Endothelial cell of umbilical vein (primary cell): ENCODE results near the gene SEC14L1. TPM values are rescaled to one million over a fixed set of nuclear protein-coding genes. Genes with fewer than 3 reads are reported as not detected.

ENCODE experiments used
- BruUV-seq: library from RNA; stranded (reverse); fragments of 400-500 nt; replicated peaks from 2 replicates; lab custom pipeline; 2021; lab: Mats Ljungman, UMichigan
- CTCF ChIA-PET: fragments of 300-600, 350-600 bp; sonication (Branson Sonifier 250); formaldehyde crosslinking; loops from one replicate; lab custom pipeline; 2021; ENCODE audit warnings: antibody characterized with exemption, inconsistent platforms; lab: Charles Lee
- POLR2A ChIA-PET: fragments of 300-600, 350-600 bp; sonication (Branson Sonifier 250); formaldehyde crosslinking; loops from one replicate; lab custom pipeline; 2021; ENCODE audit warnings: antibody characterized with exemption, inconsistent platforms; lab: Charles Lee
- DNase-seq: peaks from one replicate; pipeline ENCODE4 v3.0.0-alpha.2; 2011; ENCODE audit warnings: low read depth, low spot score
- FAIRE-seq: peaks from 2 replicates; lab custom pipeline; 2011; peaks lifted over from hg19 to GRCh38; lab: Jason Lieb, UNC
- H2AFZ ChIP-seq: 2 replicates; pipeline ENCODE4 v1.6.0; 2012; ENCODE audit warnings: low read depth, low read length, control low read depth, inconsistent platforms
- H3K27ac ChIP-seq: 2 replicates; pipeline ENCODE4 v1.5.1; 2011; ENCODE audit warnings: low read depth, mild to moderate bottlenecking, control low read depth, low read length, moderate library complexity; ENCODE audit not compliant: insufficient read depth
- H3K27me3 ChIP-seq, 2 experiments: 2 replicates each; pipeline versions ENCODE4 v1.6.0 to v1.6.1; 2011; ENCODE audit warnings: low read length in 2 of 2, mixed read lengths in 1 of 2; ENCODE audit not compliant: control insufficient read depth in 2 of 2, insufficient read depth in 2 of 2
- H3K36me3 ChIP-seq, 2 experiments: 2 replicates in 1 of 2; 3 replicates in 1 of 2; pipeline ENCODE4 v1.5.1; 2011; ENCODE audit warnings: low read length in 2 of 2, mild to moderate bottlenecking in 1 of 2, moderate library complexity in 1 of 2; ENCODE audit not compliant: control insufficient read depth in 2 of 2, insufficient read depth in 2 of 2; ENCODE audit errors: extremely low read depth in 1 of 2
- H3K4me1 ChIP-seq: 3 replicates; pipeline ENCODE4 v1.5.1; 2011; ENCODE audit warnings: mild to moderate bottlenecking, low read length; ENCODE audit not compliant: control insufficient read depth, insufficient read depth; ENCODE audit errors: extremely low read depth
- H3K4me2 ChIP-seq: 2 replicates; pipeline ENCODE4 v1.6.1; 2011; ENCODE audit warnings: low read length, control low read depth, mixed read lengths; ENCODE audit not compliant: insufficient read depth
- H3K4me3 ChIP-seq, 3 experiments: fragments of 200-600 bp in 1 of 3; sonication (generic), shearing (Covaris generic) in 1 of 3; replicated peaks in 1 of 3; 2 replicates each; pipeline ENCODE4 v1.5.1; 2011 to 2016; ENCODE audit warnings: control low read depth in 3 of 3, low read length in 3 of 3, mild to moderate bottlenecking in 2 of 3, inconsistent platforms in 1 of 3, low read depth in 1 of 3, moderate library complexity in 1 of 3; ENCODE audit not compliant: insufficient read depth in 1 of 3
- H3K79me2 ChIP-seq: 2 replicates; pipeline ENCODE4 v1.6.0; 2012; ENCODE audit warnings: low read length, inconsistent platforms; ENCODE audit not compliant: control insufficient read depth, insufficient read depth
- H3K9ac ChIP-seq: replicated peaks from 2 replicates; pipeline ENCODE3; 2011; ENCODE audit warnings: low read length, control low read depth; ENCODE audit not compliant: insufficient read depth; ENCODE audit errors: extremely low read depth
- H3K9me1 ChIP-seq: replicated peaks from 3 replicates; pipeline ENCODE4 v1.6.0; 2011; ENCODE audit warnings: mild to moderate bottlenecking, low read length; ENCODE audit not compliant: control insufficient read depth, insufficient read depth; ENCODE audit errors: extremely low read depth
- H3K9me3 ChIP-seq: replicated peaks from 2 replicates; pipeline ENCODE4 v1.5.1; 2012; ENCODE audit warnings: low read length, inconsistent platforms; ENCODE audit not compliant: control insufficient read depth, insufficient read depth
- H4K20me1 ChIP-seq: replicated peaks from 2 replicates; pipeline ENCODE3; 2011; ENCODE audit warnings: mild to moderate bottlenecking, low read length; ENCODE audit not compliant: control insufficient read depth, insufficient read depth; ENCODE audit errors: extremely low read depth
- EZH2 ChIP-seq: IDR thresholded peaks from 2 replicates; pipeline ENCODE4 v1.6.1; 2012; ENCODE audit warnings: borderline replicate concordance, low read depth, mild to moderate bottlenecking, moderate library complexity, low read length, inconsistent platforms; ENCODE audit not compliant: severe bottlenecking
- FOS ChIP-seq: IDR thresholded peaks from 2 replicates; pipeline ENCODE4 v1.6.1; 2011; ENCODE audit warnings: mild to moderate bottlenecking, low read length, moderate library complexity, borderline replicate concordance; ENCODE audit not compliant: insufficient read depth
- GATA2 ChIP-seq: IDR thresholded peaks from 2 replicates; pipeline ENCODE4 v1.7.0; 2011; ENCODE audit warnings: low read depth, mild to moderate bottlenecking, moderate library complexity, mixed read lengths, low read length; ENCODE audit not compliant: insufficient read length, insufficient read depth
- JUN ChIP-seq: IDR thresholded peaks from 2 replicates; pipeline ENCODE4 v1.6.1; 2011; ENCODE audit warnings: borderline replicate concordance, low read depth; ENCODE audit not compliant: insufficient read length, insufficient read depth
- MYC ChIP-seq: IDR thresholded peaks from one replicate; pipeline ENCODE4 v1.6.1; 2011; ENCODE audit warnings: mild to moderate bottlenecking, low read depth, low read length
- POLR2A ChIP-seq: IDR thresholded peaks from 2 replicates; pipeline ENCODE4 v1.6.1; 2012; ENCODE audit warnings: low read depth, mild to moderate bottlenecking, control low read depth, low read length
- POLR2AphosphoS5 ChIP-seq: IDR thresholded peaks from 2 replicates; pipeline ENCODE4 v1.6.1; 2012; ENCODE audit warnings: low read depth, mild to moderate bottlenecking, control low read depth, low read length, moderate library complexity; ENCODE audit not compliant: insufficient read depth
- dilution Hi-C: fragments of 300-500 bp; cut with MboI; formaldehyde crosslinking; loops from one replicate; pipeline ENCODE4 v1.15.0; 2019; ENCODE audit warnings: low sequenced_read_pairs; ENCODE audit not compliant: extremely low pct_ligation_motif_present
- intact Hi-C: fragments of 100-400 bp; cut with micrococcal nuclease; formaldehyde crosslinking; loops from one replicate; pipeline ENCODE4 v1.10.0; 2022
- polyA plus RNA-seq, 4 experiments: library from polyadenylated mRNA; depleted of rRNA in 3 of 4; stranded (reverse) in 3 of 4; unstranded in 1 of 4; fragments of >200 nt; gene quantifications; 2 replicates each; pipeline versions ENCODE4 v1.2.1 to v1.2.3, GENCODE V29; 2011 to 2012; ENCODE audit warnings: missing spikeins in 1 of 4
- total RNA-seq: library from RNA; stranded (reverse); gene quantifications from 2 replicates; pipeline ENCODE4 v1.2.3, GENCODE V29; 2021
- TF ChIP-seq, protein P1 (sequence below), 2 donors: IDR thresholded peaks; 1 replicate in 1 of 2; 2 replicates in 1 of 2; pipeline ENCODE4 v1.5.1; 2011; ENCODE audit warnings: low read length in 2 of 2, mild to moderate bottlenecking in 2 of 2, moderate library complexity in 2 of 2, control low read depth in 1 of 2, inconsistent platforms in 1 of 2, low read depth in 1 of 2; ENCODE audit not compliant: insufficient read depth in 1 of 2; ENCODE audit errors: extremely low read depth in 1 of 2
- TF ChIP-seq, protein P2 (sequence below): IDR thresholded peaks from 2 replicates; pipeline ENCODE4 v1.6.1; 2011; ENCODE audit not compliant: insufficient read depth, insufficient read length

Gene SEC14L1
- total and polyA plus RNA-seq, 2 donors (not counting 3 experiments of a cell fraction or from before 2014, with no cell fraction given), result 215 to 631 TPM

DNA sequence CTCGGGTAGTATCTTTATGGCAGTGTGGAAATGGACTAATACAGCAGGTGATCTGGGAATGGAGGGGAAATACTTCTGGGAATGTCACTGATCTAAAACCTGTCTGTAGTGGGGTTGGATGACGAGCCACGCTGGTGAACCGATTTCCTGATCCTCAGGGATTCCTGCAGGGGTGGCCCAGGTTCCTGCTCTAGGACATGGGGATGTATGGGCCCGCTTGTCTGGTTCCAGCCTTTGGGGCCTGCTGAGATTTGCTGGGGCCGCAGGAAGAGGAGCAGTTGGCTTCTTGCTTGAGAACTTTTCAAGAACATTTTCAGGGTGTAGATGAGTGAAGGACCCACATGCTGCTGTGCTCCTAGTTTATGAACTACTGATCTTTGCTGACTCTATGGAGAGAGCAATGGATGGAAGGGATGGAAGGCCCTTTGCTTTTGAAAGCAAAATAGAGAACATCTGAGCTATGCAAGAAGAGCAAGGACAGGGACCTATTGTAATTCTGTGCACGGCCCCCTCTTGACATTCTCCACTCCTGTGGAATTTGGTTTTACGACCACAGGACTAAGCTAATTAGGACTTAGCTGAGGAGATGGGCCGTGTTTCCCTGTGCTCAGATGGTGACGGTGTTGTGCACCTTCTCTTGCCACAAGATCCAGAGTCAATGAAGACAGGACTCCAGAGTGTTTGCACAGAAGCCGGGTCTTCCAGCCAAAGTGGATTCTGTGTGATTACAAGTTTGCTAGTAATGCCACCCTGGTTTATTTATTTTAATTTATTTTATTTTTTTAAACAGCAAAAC is 90.5 kb downstream of the SEC14L1 start:
- no peaks in the 10 kb centered on the region for H4K20me1 ChIP-seq
- H3K4me2 ChIP-seq, result no peak overlapping the region
- H2AFZ ChIP-seq, result no peak overlapping the region
- peaks cover 25% of the 10 kb centered on the region for H3K4me1 ChIP-seq
- DNase-seq, result no peak
- BruUV-seq, result no TSS peak
- dilution Hi-C loops, result no loop called here
- no peaks in the 10 kb centered on the region for H3K9me3 ChIP-seq
- CTCF ChIA-PET, result interaction anchor here (0.5 kb wide), 1 partner anchor 146 kb away, joined by 3 read pairs; no protein-coding TSS in a partner anchor
- no peak overlapping the region for H3K9ac ChIP-seq
- no peaks in the 10 kb centered on the region for H3K9me1 ChIP-seq
- H3K79me2 ChIP-seq, result no peaks in the 10 kb centered on the region
- TF ChIP-seq MYC (no peak), POLR2A (no peak), GATA2 (no peak), EZH2 (no peak), FOS (no peak), JUN (no peak), POLR2AphosphoS5 (no peak)
- TF ChIP-seq, protein P1, sequence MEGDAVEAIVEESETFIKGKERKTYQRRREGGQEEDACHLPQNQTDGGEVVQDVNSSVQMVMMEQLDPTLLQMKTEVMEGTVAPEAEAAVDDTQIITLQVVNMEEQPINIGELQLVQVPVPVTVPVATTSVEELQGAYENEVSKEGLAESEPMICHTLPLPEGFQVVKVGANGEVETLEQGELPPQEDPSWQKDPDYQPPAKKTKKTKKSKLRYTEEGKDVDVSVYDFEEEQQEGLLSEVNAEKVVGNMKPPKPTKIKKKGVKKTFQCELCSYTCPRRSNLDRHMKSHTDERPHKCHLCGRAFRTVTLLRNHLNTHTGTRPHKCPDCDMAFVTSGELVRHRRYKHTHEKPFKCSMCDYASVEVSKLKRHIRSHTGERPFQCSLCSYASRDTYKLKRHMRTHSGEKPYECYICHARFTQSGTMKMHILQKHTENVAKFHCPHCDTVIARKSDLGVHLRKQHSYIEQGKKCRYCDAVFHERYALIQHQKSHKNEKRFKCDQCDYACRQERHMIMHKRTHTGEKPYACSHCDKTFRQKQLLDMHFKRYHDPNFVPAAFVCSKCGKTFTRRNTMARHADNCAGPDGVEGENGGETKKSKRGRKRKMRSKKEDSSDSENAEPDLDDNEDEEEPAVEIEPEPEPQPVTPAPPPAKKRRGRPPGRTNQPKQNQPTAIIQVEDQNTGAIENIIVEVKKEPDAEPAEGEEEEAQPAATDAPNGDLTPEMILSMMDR (IDR thresholded peaks at IDR 0.05; ENCODE audit: extremely low read depth in 1 of 2, insufficient read depth in 1 of 2, low read depth in 1 of 2, low read length in 2 of 2), result no peak
- TF ChIP-seq, protein P2, sequence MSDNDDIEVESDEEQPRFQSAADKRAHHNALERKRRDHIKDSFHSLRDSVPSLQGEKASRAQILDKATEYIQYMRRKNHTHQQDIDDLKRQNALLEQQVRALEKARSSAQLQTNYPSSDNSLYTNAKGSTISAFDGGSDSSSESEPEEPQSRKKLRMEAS, result no peak
- POLR2A ChIA-PET, result no interaction called here
- FAIRE-seq, result no peak
- no peak overlapping the region for H3K27ac ChIP-seq
- no peak overlapping the region for H3K4me3 ChIP-seq
- no peaks in the 10 kb centered on the region for H3K36me3 ChIP-seq
- intact Hi-C loops, result no loop called here
- H3K27me3 ChIP-seq, result no peaks in the 10 kb centered on the region
